HG02981 (cell line): ENCODE results near the gene TTC38.

Source experiments
- ATAC-seq: cut with Tn5 transposase; IDR thresholded peaks from one replicate; pipeline ENCODE4 v1.9.1; 2021; ENCODE audit warnings: mild to moderate bottlenecking, moderate library complexity; ENCODE audit not compliant: unreplicated experiment

Gene TTC38

DNA sequence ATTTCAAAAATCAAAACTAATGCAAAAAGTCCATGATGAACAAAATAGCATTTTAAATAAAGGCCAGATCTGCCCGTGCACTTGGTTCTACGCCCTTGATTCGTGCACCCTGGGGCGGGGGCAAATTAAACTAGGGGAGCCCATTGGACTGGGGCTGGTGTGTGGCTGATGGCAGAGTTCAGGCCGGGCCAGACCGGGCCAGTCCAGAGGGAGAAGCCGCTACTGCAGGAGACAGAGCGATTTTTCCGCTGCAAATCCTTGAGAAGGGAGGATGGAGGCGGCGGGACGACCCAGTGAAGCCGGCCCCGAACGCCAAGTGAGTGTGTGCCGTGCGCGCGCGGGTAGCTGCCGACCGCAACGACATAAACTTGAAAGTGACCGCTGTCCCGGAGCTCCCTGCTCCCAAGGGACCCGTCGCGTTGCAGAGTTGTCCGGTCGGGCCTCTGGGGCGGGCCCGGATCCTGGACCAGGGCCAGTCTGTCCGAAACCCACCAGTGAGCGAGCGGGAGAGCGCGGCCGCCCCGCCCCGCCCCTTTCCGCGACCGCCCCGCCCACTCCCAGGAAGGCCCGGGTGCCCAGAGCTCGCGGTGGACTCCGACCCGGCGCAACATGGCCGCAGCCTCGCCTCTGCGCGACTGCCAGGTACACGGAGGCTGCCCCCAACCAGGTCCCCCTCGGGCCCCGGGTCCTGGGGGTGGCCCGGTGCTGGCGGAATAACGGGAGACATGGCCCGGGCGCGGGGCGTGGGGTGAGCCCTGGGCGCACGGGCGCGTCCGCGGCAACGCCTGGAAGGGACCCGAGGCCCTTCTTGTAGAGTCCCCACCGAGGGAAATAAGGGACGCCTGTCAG is at the start of gene TTC38:
TSS of gene TTC38 (plus strand) at position 578 of the 849 bp plus-strand sequence. CDS start at position 610, 32 bp downstream.
- peak; percentile 60 for ATAC-seq

- no peak for ATAC-seq
Observed at GRCh38 chr22:46219636-46220035, 48.2 kb upstream of the TTC38 start.

DNA sequence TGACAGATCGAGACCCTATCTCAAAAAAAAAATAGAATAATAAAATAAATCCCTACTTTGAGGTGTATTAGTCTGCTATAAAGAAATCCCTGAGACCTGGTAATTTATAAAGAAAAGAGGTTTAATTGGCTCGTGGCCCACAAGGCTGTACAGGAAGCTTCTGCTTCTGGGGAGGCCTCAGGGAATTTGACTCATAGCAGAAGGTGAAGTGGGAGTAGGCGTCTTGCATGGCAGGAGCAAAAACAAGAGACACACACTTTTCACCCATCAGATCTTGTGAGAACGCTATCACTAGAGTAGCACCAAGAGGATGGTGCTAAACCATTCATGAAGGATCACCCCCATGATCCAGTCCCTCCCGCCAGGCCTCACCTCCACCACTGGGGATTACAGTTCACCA is 46.9 kb upstream of the TTC38 start:
- no peak for ATAC-seq

GRCh38 chr22:46224044-46224897 is 43.5 kb upstream of the TTC38 start:
- ATAC-seq = no peak

DNA sequence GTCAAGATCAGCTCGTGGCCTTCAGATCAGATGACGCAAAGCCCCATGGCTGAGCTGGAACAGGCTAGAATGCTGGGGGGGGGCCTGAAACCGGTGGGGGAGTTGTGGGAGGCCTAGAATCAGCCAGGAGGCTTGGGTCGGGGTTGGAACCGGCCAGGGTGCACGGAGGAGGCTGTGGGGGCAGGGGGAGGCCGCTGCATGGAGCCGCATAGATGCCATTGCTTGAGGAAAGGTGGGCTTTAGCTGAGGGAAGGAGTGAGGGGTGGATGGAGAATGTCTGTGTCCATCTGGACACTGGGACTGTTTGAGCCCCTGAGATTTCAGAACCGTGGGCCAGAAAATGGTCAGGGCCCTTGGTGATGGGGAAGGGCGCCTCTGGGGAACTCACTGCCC is 42.9 kb upstream of the TTC38 start:
- ATAC-seq = no peak

DNA sequence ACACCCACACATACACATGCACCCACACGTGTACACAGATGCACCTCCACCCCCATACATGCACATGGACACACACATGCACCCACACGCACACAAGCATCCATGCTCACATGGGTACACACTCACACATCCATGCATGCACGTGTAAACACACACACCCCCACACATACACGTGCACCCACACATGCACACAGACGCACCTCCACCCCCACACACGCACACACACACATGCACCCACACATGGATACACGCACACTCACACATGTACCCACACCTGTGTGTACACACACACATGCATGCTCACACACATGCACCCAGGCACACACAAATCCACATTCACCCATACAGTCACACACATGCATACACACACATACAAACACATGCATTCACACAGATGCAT is 42.2 kb upstream of the TTC38 start:
- no peak for ATAC-seq

- ATAC-seq = no peak
Observed at GRCh38 chr22:46226577-46226976, 41.2 kb upstream of the TTC38 start.

GRCh38 chr22:46229701-46230100 is 38.1 kb upstream of the TTC38 start:
- ATAC-seq = no peak

- no peak for ATAC-seq
Observed at GRCh38 chr22:46230262-46230901, 37.4 kb upstream of the TTC38 start.

- ATAC-seq = no peak
Observed at GRCh38 chr22:46233231-46233630, 34.6 kb upstream of the TTC38 start.

- ATAC-seq = no peak
Observed at GRCh38 chr22:46234969-46235368, 32.8 kb upstream of the TTC38 start.

DNA sequence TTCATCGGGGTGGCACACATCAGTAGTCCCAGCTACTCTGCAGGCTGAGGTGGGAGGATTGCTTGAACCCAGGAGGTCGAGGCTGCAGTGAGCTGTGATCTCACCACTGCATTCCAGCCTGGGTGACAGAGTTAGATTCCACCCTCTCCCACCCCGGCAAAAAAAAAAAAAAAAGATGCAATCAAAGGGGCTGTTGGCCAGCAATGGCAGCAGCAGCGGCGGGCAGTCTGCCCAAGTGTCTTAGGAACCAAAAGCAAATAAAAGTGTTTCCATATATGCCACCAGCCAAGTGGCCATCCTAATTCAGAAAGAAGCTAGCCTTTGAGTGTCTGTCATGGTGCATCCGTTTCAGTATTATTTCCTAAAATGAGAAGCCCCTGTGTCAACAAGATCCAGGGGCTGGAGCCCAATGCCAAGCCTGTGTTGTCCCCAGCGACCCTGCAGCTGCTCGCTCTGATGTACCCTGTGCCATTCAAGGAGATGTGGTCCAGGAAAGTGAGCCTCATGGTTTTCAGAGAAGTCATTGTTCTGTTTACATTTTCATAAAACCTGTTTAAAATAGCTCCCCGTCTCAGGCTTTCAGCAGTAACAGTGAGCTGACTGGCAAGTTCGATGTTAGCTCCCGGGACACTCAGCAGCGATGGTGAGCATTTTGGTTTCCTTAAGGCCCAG is 30.2 kb upstream of the TTC38 start:
- no peak for ATAC-seq

DNA sequence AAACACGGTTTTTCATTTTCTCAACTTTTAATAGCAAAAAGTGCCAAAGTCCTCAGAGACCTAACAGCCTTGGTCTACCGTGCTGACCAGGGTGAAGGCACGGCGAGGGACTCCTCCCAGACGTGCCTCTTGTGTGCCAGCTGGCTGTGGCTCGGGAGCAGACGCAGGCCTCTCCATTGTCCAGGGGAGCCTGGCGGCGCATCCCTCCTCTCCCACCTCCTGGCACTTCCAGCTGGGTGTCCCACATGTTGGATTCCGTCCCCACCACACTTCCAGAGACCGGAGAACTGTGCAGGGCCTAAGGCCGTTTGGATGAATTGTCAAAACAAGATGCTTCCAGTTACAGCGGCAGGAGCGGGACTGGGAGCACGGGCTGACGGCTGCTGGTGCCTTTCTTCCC is 29.3 kb upstream of the TTC38 start:
- ATAC-seq = no peak

DNA sequence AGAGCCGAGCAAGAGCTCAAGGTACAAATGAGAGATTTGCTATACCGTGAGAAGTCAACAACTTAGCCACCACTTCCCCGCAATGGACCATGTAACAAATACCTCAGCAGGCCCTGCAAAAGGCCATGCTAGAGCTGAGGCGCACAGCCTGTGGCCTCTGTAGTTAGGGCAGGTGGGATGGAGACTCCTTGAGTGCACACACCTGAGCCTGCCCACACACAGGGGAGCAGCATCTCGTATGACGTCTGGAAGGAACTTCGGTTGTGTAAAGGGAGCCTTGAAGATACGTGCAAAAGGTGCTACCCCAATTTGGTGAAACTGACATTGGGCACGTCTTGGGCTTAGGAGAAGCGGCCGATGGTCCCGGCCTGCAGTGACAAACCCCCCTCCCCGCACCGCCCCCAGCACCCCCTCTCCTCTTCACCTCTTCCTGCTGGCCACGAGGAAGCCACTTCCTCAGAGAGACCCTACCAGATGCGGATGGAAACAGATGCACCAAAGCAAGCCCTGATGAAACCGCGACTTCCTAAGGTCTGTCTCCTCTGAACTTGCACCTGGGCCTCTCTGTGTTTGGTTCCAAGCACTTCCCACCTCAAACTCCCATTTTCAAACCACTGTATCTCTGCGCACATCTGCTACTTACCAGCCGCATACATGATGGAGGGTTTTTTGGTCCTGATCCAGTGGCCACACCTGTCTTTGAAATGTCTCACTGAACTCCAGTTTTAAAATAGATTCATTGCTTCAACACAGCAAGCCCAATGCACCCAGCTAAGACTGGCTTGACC is 28.4 kb upstream of the TTC38 start:
- no peak for ATAC-seq

- no peak for ATAC-seq
Observed at GRCh38 chr22:46240073-46240472, 27.7 kb upstream of the TTC38 start.

DNA sequence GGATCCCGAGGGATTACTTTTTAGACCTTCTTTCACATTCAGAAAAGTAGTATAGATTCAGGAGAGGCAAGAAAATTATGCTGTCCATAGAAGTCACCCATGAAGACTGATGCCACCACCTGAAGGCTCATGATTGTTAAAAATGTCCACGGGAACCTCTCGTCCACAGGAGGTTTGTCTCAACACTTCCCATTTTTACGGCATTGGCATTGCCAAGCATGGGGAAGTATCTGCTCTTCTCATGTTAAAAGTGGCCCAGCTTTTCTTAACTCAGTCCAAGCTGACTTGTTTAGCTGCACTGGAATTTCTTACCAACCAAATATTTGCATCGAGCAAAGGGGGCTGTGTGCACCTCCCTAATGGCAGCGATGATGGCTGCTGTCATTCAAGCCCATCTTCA is 27.3 kb upstream of the TTC38 start:
- no peak for ATAC-seq

- no peak for ATAC-seq
Observed at GRCh38 chr22:46240907-46241306, 26.9 kb upstream of the TTC38 start.

GRCh38 chr22:46241396-46242007 is 26.3 kb upstream of the TTC38 start:
- ATAC-seq = no peak

DNA sequence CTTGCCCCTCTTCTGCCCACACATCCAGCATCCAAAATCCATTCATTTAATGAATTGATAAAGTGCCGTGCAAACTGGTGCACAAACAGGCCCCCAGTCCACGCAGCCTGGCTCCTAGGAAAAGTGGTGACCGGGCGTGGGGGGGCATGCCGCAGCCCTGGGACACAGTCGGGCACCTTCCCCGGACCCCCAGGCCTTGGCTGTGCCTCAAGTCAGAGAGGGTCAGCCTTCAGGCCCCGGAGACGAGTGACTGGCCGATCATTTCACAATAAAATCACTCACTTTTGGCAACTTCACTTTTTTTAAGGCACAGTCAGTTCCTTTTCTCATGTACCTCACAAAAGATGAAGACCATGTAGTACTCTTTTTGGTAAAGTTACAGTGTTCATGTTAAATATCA is 25.7 kb upstream of the TTC38 start:
- ATAC-seq = no peak

GRCh38 chr22:46244771-46245170 is 23.0 kb upstream of the TTC38 start:
- no peak for ATAC-seq
